HPDE6-E6E7 (cell line): Measurements from ENCODE around the gene RETREG3.
"Not testable (repeated sequence)": the region's sequence is repeated elsewhere in the genome, so short reads cannot be mapped to it uniquely, and the experiment has no call there.

ENCODE experiments used
- DNase-seq: peaks from one replicate; pipeline ENCODE4 v3.0.0; 2011; ENCODE audit warnings: missing footprints; ENCODE audit errors: extremely low spot score

Gene RETREG3

GRCh38 chr17:42609182-42609813, at the start of gene RETREG3, which contains the start of gene TUBG1:
TSS of gene RETREG3 (minus strand) at chr17:42609374. CDS start at chr17:42609324, 50 bp downstream.
TSS of gene TUBG1 (plus strand) at chr17:42609683. CDS start at chr17:42609738, 55 bp downstream.
- peak; percentile 99 for DNase-seq

GRCh38 chr17:42657824-42658588, 48.8 kb upstream of the RETREG3 start:
- no peak for DNase-seq

- DNase-seq = no peak
These were observed 46.4 kb upstream of the RETREG3 start for GRCh38 chr17:42655528-42655927.

- no peak for DNase-seq
These were observed 44.3 kb upstream of the RETREG3 start for GRCh38 chr17:42653179-42654124.

- DNase-seq = no peak
These were observed 42.2 kb upstream of the RETREG3 start for GRCh38 chr17:42651392-42651791.

- DNase-seq = no peak
These were observed 38.6 kb upstream of the RETREG3 start for GRCh38 chr17:42647778-42648177.

- DNase-seq = no peak
These were observed 33.2 kb upstream of the RETREG3 start for GRCh38 chr17:42642336-42642735.

GRCh38 chr17:42640121-42640520, 30.9 kb upstream of the RETREG3 start:
- DNase-seq = no peak

- DNase-seq = no peak
These were observed 30.4 kb upstream of the RETREG3 start for GRCh38 chr17:42639525-42640113.

GRCh38 chr17:42632949-42633444, 23.8 kb upstream of the RETREG3 start:
- no peak for DNase-seq

- no peak for DNase-seq
These were observed 20.3 kb upstream of the RETREG3 start for GRCh38 chr17:42629411-42630009.

- not testable (repeated sequence) for DNase-seq
These were observed 18.0 kb upstream of the RETREG3 start for GRCh38 chr17:42627032-42627764.

- DNase-seq = peak; percentile 89
These were observed 14.8 kb upstream of the RETREG3 start for GRCh38 chr17:42623732-42624596.

GRCh38 chr17:42623271-42623670, 14.1 kb upstream of the RETREG3 start:
- DNase-seq = no peak

- DNase-seq = not testable (repeated sequence)
These were observed 12.8 kb upstream of the RETREG3 start for GRCh38 chr17:42621987-42622386.

GRCh38 chr17:42618442-42619150, 9.4 kb upstream of the RETREG3 start:
- DNase-seq = peak; percentile 64

- no peak for DNase-seq
These were observed 8.8 kb upstream of the RETREG3 start for GRCh38 chr17:42617956-42618431.

- no peak for DNase-seq
These were observed 4.6 kb upstream of the RETREG3 start for GRCh38 chr17:42613699-42614295.
